HG03571 (cell line): ENCODE data around the gene CDH12.
"Not testable (repeated sequence)": the region's sequence is repeated elsewhere in the genome, so short reads cannot be mapped to it uniquely, and the experiment has no call there.

Experiments
- ATAC-seq: cut with Tn5 transposase; IDR thresholded peaks from one replicate; pipeline ENCODE4 v1.9.1; 2021; ENCODE audit not compliant: unreplicated experiment

Gene CDH12

GRCh38 chr5:22471154-22471553 lies 382.0 kb downstream of the CDH12 start:
- no peak for ATAC-seq

GRCh38 chr5:22470408-22470807 lies 382.7 kb downstream of the CDH12 start:
- ATAC-seq, result no peak

- ATAC-seq, result no peak
Measured at GRCh38 chr5:22465616-22466015, 387.5 kb downstream of the CDH12 start.

- ATAC-seq, result no peak
Measured at GRCh38 chr5:22465177-22465576, 388.0 kb downstream of the CDH12 start.

GRCh38 chr5:22460189-22460588 lies 393.0 kb downstream of the CDH12 start:
- no peak for ATAC-seq

GRCh38 chr5:22432905-22433304 lies 420.2 kb downstream of the CDH12 start:
- ATAC-seq, result no peak

GRCh38 chr5:22431840-22432239 lies 421.3 kb downstream of the CDH12 start:
- no peak for ATAC-seq

GRCh38 chr5:22431406-22431805 lies 421.7 kb downstream of the CDH12 start:
- ATAC-seq, result no peak

- no peak for ATAC-seq
Measured at GRCh38 chr5:22411554-22412349, 441.4 kb downstream of the CDH12 start.

GRCh38 chr5:22391956-22392355 lies 461.2 kb downstream of the CDH12 start:
- no peak for ATAC-seq

- ATAC-seq, result no peak
Measured at GRCh38 chr5:22390888-22391287, 462.3 kb downstream of the CDH12 start.

GRCh38 chr5:22372826-22373660 lies 480.1 kb downstream of the CDH12 start:
- ATAC-seq, result no peak

- ATAC-seq, result no peak
Measured at GRCh38 chr5:22372376-22372775, 480.8 kb downstream of the CDH12 start.

- no peak for ATAC-seq
Measured at GRCh38 chr5:22354956-22355355, 498.2 kb downstream of the CDH12 start.

GRCh38 chr5:22352493-22352892 lies 500.7 kb downstream of the CDH12 start:
- no peak for ATAC-seq

- no peak for ATAC-seq
Measured at GRCh38 chr5:22351178-22351577, 502.0 kb downstream of the CDH12 start.

- ATAC-seq, result no peak
Measured at GRCh38 chr5:22348027-22348426, 505.1 kb downstream of the CDH12 start.

GRCh38 chr5:22344000-22344399 lies 509.1 kb downstream of the CDH12 start:
- no peak for ATAC-seq

- no peak for ATAC-seq
Measured at GRCh38 chr5:22341406-22341805, 511.7 kb downstream of the CDH12 start.

GRCh38 chr5:22332949-22333348 lies 520.2 kb downstream of the CDH12 start:
- not testable (repeated sequence) for ATAC-seq

GRCh38 chr5:22329683-22330082 lies 523.5 kb downstream of the CDH12 start:
- ATAC-seq, result no peak

- ATAC-seq, result no peak
Measured at GRCh38 chr5:22319798-22320197, 533.3 kb downstream of the CDH12 start.
